ENCODE measurements around the gene ESYT1.

Gene ESYT1

DNA sequence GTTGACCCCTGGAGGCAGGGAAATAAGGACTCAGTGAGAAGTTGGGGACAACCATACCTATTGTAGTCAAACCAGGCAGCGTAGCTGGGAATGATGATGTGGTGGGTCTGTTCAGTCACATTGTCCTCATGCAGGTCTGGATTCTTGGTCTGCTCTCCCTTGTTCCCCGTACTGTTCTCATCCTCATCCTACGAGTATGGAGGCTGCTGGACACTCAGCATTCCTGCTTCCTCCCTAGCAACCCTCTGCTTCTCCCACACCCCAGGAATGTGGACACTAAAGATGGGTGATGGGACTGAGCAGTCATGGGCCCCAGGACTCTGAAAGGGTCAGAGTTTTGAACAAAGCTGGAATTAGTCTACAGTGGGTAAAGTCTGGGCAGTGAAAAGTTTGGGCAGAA, 50.3 kb downstream of the ESYT1 start:
- H3K14ac ChIP-seq (ENCODE audit: low read length in 2 of 2): no peak overlapping the region
- no peak overlapping the region for H4K8ac ChIP-seq (ENCODE audit: low read length)
- no peak overlapping the region for H2BK15ac ChIP-seq (ENCODE audit: low read depth, poor library complexity, severe bottlenecking)
- H3K4me3 ChIP-seq (ENCODE audit: insufficient read depth in 1 of 2, low read depth in 1 of 2, low read length in 2 of 2): no peak overlapping the region
- no peak overlapping the region for H3K18ac ChIP-seq (ENCODE audit: low read depth in 1 of 2, low read length in 2 of 2)
- no peak overlapping the region for H3K4me2 ChIP-seq (ENCODE audit: low read length, poor library complexity, severe bottlenecking)
- H3K27ac ChIP-seq (ENCODE audit: low read length, poor library complexity, severe bottlenecking): no peak overlapping the region
- no peak overlapping the region for H2AFZ ChIP-seq (ENCODE audit: low read depth, low read length)
- H3K23ac ChIP-seq (ENCODE audit: low read length in 2 of 2): no peak overlapping the region
- H3K36me3 ChIP-seq (ENCODE audit: control insufficient read depth in 1 of 2, insufficient read depth in 2 of 2, low read depth in 1 of 2, low read length in 2 of 2): peaks cover 62 to 86% of the 10 kb centered on the region in 2 experiments
- no peak for DNase-seq
- no peaks in the 10 kb centered on the region for H3K9me3 ChIP-seq (ENCODE audit: control insufficient read depth, low read length)
- no peak overlapping the region for H4K91ac ChIP-seq (ENCODE audit: low read length)
- H3K4ac ChIP-seq (ENCODE audit: low read depth in 1 of 2, low read length in 2 of 2): no peak overlapping the region
- no peak overlapping the region for H2BK5ac ChIP-seq (ENCODE audit: low read depth, low read length, poor library complexity, severe bottlenecking)
- no peak overlapping the region for H2BK120ac ChIP-seq (ENCODE audit: low read depth, low read length)
- no peaks in the 10 kb centered on the region for H3K27me3 ChIP-seq (ENCODE audit: control insufficient read depth in 1 of 2, insufficient read depth in 1 of 2, low read length in 2 of 2)
- no peak overlapping the region for H2BK12ac ChIP-seq (ENCODE audit: low read length in 2 of 2)
- H3K79me1 ChIP-seq (replicated peaks; ENCODE audit: low read length, poor library complexity, severe bottlenecking): peaks cover 32% of the 10 kb centered on the region
- WGBS: no CpG with 5 or more reads among the region's 3 CpGs
- no peak overlapping the region for H2AK5ac ChIP-seq (ENCODE audit: low read length, severe bottlenecking)
- no peaks in the 10 kb centered on the region for H3K4me1 ChIP-seq (ENCODE audit: control insufficient read depth, insufficient read depth, low read depth, low read length)
- no peak overlapping the region for H3K9ac ChIP-seq (ENCODE audit: low read length)

DNA sequence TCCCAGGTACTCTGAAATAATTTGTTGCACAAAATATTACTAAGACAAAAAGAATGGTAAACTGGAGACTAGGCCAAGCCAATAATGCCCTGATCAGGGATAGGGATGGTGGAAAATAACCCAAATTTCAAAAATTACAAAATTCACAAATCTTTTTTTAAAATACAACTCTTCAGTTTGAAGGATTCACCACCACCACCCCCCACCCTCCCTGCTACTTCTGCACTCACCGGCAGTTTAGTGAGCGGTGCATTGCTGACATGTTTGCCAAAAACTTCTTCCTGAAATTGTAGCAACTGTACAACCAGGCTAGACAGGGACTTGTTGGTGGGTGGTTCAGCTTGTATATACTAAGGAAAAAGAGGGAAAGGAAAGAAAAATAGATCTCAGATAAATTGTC, 58.9 kb downstream of the ESYT1 start:
- Histone ChIP-seq H3K18ac (ENCODE audit: low read depth in 1 of 2, low read length in 2 of 2) (no peak overlapping the region), H3K14ac (ENCODE audit: low read length in 2 of 2) (no peak overlapping the region), H4K91ac (ENCODE audit: low read length) (no peak overlapping the region), H2BK5ac (ENCODE audit: low read depth, low read length, poor library complexity, severe bottlenecking) (no peak overlapping the region), H2BK120ac (ENCODE audit: low read depth, low read length) (no peak overlapping the region), H3K23ac (ENCODE audit: low read length in 2 of 2) (no peak overlapping the region), H2AK5ac (ENCODE audit: low read length, severe bottlenecking) (no peak overlapping the region), H3K27me3 (ENCODE audit: control insufficient read depth in 1 of 2, insufficient read depth in 1 of 2, low read length in 2 of 2) (no peaks in the 10 kb centered on the region), H3K79me1 (replicated peaks; ENCODE audit: low read length, poor library complexity, severe bottlenecking) (peaks cover 11% of the 10 kb centered on the region), H4K8ac (ENCODE audit: low read length) (no peak overlapping the region), H3K4ac (ENCODE audit: low read depth in 1 of 2, low read length in 2 of 2) (no peak overlapping the region), H2BK15ac (ENCODE audit: low read depth, poor library complexity, severe bottlenecking) (no peak overlapping the region), H3K4me3 (ENCODE audit: insufficient read depth in 1 of 2, low read depth in 1 of 2, low read length in 2 of 2) (peak overlapping the region in 1 of 2 experiments; percentile 16), H3K4me1 (ENCODE audit: control insufficient read depth, insufficient read depth, low read depth, low read length) (peaks cover 6% of the 10 kb centered on the region), H3K9ac (ENCODE audit: low read length) (peak overlapping the region; percentile 90), H3K36me3 (ENCODE audit: control insufficient read depth in 1 of 2, insufficient read depth in 2 of 2, low read depth in 1 of 2, low read length in 2 of 2) (peaks cover 16 to 44% of the 10 kb centered on the region in 2 experiments), H3K27ac (ENCODE audit: low read length, poor library complexity, severe bottlenecking) (no peak overlapping the region), H3K4me2 (ENCODE audit: low read length, poor library complexity, severe bottlenecking) (no peak overlapping the region), H2AFZ (ENCODE audit: low read depth, low read length) (no peak overlapping the region), H3K9me3 (ENCODE audit: control insufficient read depth, low read length) (no peaks in the 10 kb centered on the region), H2BK12ac (ENCODE audit: low read length in 2 of 2) (no peak overlapping the region)
- no peak for DNase-seq
- no CpG with 5 or more reads among the region's 2 CpGs for WGBS

DNA sequence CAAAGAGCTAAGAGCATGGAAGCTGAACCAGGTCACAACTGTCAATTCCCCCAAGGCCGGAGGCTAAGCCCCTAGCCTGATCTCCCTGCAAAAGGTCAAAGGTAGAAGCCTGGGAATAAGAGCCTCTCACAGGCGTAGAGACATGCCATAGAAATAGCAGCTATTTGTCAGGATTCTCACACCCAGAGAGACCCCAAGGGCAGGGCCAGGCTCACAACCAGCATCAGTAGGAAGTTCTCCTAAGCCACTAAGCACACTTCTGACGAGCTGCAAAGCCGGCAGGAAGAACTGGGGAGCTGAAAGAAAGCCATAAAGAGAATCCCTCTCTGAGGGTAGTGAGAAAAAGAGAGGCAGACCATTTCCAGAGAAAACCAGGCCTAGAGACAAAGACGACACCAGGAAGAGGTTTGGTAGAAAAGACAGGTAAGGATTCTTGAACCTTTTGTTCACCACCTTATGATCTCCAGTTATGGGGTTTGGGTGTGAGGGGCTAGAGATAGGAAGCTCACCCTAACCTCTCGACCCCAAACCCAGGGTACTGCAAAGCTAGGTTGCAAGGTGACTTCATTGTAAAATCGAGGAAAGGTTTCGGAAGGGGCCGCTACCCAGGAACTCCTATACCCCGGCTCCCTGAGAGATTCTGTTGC, 60.2 kb downstream of the ESYT1 start:
- H2AK5ac ChIP-seq (ENCODE audit: low read length, severe bottlenecking): peak overlapping the region; percentile 82
- no peaks in the 10 kb centered on the region for H3K9me3 ChIP-seq (ENCODE audit: control insufficient read depth, low read length)
- peak overlapping the region in 1 of 2 experiments; percentile 64 for H3K4ac ChIP-seq (ENCODE audit: low read depth in 1 of 2, low read length in 2 of 2)
- peaks cover 11% of the 10 kb centered on the region for H3K79me1 ChIP-seq (replicated peaks; ENCODE audit: low read length, poor library complexity, severe bottlenecking)
- H2BK15ac ChIP-seq (ENCODE audit: low read depth, poor library complexity, severe bottlenecking): no peak overlapping the region
- WGBS: 21% methylated on average over 8 of the region's 10 CpGs
- H3K18ac ChIP-seq (ENCODE audit: low read depth in 1 of 2, low read length in 2 of 2): peak overlapping the region in 1 of 2 experiments; percentile 75
- peak overlapping the region; percentile 91 for H3K4me2 ChIP-seq (ENCODE audit: low read length, poor library complexity, severe bottlenecking)
- H2AFZ ChIP-seq (ENCODE audit: low read depth, low read length): no peak overlapping the region
- H3K27ac ChIP-seq (ENCODE audit: low read length, poor library complexity, severe bottlenecking): peak overlapping the region; percentile 45
- H3K4me3 ChIP-seq (ENCODE audit: insufficient read depth in 1 of 2, low read depth in 1 of 2, low read length in 2 of 2): peak overlapping the region; percentile 79 to 93
- peak overlapping the region; percentile 90 for H3K9ac ChIP-seq (ENCODE audit: low read length)
- DNase-seq: no peak
- peaks cover 6% of the 10 kb centered on the region for H3K4me1 ChIP-seq (ENCODE audit: control insufficient read depth, insufficient read depth, low read depth, low read length)
- peak overlapping the region; percentile 70 to 86 for H3K23ac ChIP-seq (ENCODE audit: low read length in 2 of 2)
- no peaks in the 10 kb centered on the region for H3K27me3 ChIP-seq (ENCODE audit: control insufficient read depth in 1 of 2, insufficient read depth in 1 of 2, low read length in 2 of 2)
- peaks cover 10 to 33% of the 10 kb centered on the region in 2 experiments for H3K36me3 ChIP-seq (ENCODE audit: control insufficient read depth in 1 of 2, insufficient read depth in 2 of 2, low read depth in 1 of 2, low read length in 2 of 2)
- peak overlapping the region; percentile 45 to 93 for H3K14ac ChIP-seq (ENCODE audit: low read length in 2 of 2)
- H2BK120ac ChIP-seq (ENCODE audit: low read depth, low read length): no peak overlapping the region
- no peak overlapping the region for H2BK5ac ChIP-seq (ENCODE audit: low read depth, low read length, poor library complexity, severe bottlenecking)
- H4K91ac ChIP-seq (ENCODE audit: low read length): no peak overlapping the region
- no peak overlapping the region for H4K8ac ChIP-seq (ENCODE audit: low read length)
- no peak overlapping the region for H2BK12ac ChIP-seq (ENCODE audit: low read length in 2 of 2)

DNA sequence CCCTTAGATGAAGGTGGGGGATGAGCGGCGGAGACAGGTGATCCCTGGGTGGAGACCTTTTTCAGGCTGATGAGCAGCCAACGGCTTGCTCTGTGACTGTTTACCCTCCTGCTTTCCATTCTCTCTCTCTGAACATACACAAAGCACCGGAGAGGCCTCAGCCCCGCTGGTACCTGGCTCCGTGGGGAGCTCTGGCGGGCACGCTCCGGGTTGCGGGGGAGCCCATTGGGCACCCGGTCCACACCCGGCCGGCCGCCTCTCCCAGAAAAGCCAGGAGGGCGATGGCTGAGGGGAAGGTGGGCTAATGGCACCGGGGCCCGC, 60.7 kb downstream of the ESYT1 start:
- no peak overlapping the region for H4K91ac ChIP-seq (ENCODE audit: low read length)
- H2AK5ac ChIP-seq (ENCODE audit: low read length, severe bottlenecking): peak overlapping the region; percentile 9
- H4K8ac ChIP-seq (ENCODE audit: low read length): no peak overlapping the region
- peak overlapping the region; percentile 91 for H3K4me2 ChIP-seq (ENCODE audit: low read length, poor library complexity, severe bottlenecking)
- H3K9me3 ChIP-seq (ENCODE audit: control insufficient read depth, low read length): no peaks in the 10 kb centered on the region
- H2AFZ ChIP-seq (ENCODE audit: low read depth, low read length): no peak overlapping the region
- DNase-seq: no peak
- WGBS: 1% methylated on average over 13 of the region's 17 CpGs
- H2BK15ac ChIP-seq (ENCODE audit: low read depth, poor library complexity, severe bottlenecking): no peak overlapping the region
- H3K27me3 ChIP-seq (ENCODE audit: control insufficient read depth in 1 of 2, insufficient read depth in 1 of 2, low read length in 2 of 2): no peaks in the 10 kb centered on the region
- peaks cover 8% of the 10 kb centered on the region for H3K79me1 ChIP-seq (replicated peaks; ENCODE audit: low read length, poor library complexity, severe bottlenecking)
- peaks cover 6% of the 10 kb centered on the region for H3K4me1 ChIP-seq (ENCODE audit: control insufficient read depth, insufficient read depth, low read depth, low read length)
- H3K23ac ChIP-seq (ENCODE audit: low read length in 2 of 2): peak overlapping the region in 1 of 2 experiments; percentile 91
- H3K18ac ChIP-seq (ENCODE audit: low read depth in 1 of 2, low read length in 2 of 2): peak overlapping the region in 1 of 2 experiments; percentile 75
- H3K4me3 ChIP-seq (ENCODE audit: insufficient read depth in 1 of 2, low read depth in 1 of 2, low read length in 2 of 2): peak overlapping the region; percentile 79 to 93
- H3K27ac ChIP-seq (ENCODE audit: low read length, poor library complexity, severe bottlenecking): peak overlapping the region; percentile 45
- peak overlapping the region; percentile 8 for H2BK120ac ChIP-seq (ENCODE audit: low read depth, low read length)
- peaks cover 8 to 28% of the 10 kb centered on the region in 2 experiments for H3K36me3 ChIP-seq (ENCODE audit: control insufficient read depth in 1 of 2, insufficient read depth in 2 of 2, low read depth in 1 of 2, low read length in 2 of 2)
- peak overlapping the region in 1 of 2 experiments; percentile 97 for H3K4ac ChIP-seq (ENCODE audit: low read depth in 1 of 2, low read length in 2 of 2)
- no peak overlapping the region for H2BK12ac ChIP-seq (ENCODE audit: low read length in 2 of 2)
- H2BK5ac ChIP-seq (ENCODE audit: low read depth, low read length, poor library complexity, severe bottlenecking): no peak overlapping the region
- peak overlapping the region; percentile 90 for H3K9ac ChIP-seq (ENCODE audit: low read length)
- H3K14ac ChIP-seq (ENCODE audit: low read length in 2 of 2): peak overlapping the region; percentile 45 to 93
